GM13977 (cell line): Measurements from ENCODE around the gene CHTF8.

ENCODE experiments used
- DNase-seq: peaks from one replicate; pipeline ENCODE4 v3.0.0; 2012; ENCODE audit warnings: low spot score
- CTCF ChIP-seq: IDR thresholded peaks from 2 replicates; pipeline ENCODE4 v1.5.1; 2012; ENCODE audit warnings: mild to moderate bottlenecking, control low read depth; ENCODE audit not compliant: insufficient read depth; ENCODE audit errors: extremely low read depth, missing control alignments
- in situ Hi-C: fragments of 300-500 bp; cut with MboI; formaldehyde crosslinking; loops from one replicate; pipeline ENCODE4 v1.12.0; 2022; ENCODE audit warnings: low sequenced_read_pairs, low pct_unique_long_range_greater_than_20kb, mixed read lengths, inconsistent platforms; ENCODE audit not compliant: unreplicated experiment

The CHTF8 gene

DNA sequence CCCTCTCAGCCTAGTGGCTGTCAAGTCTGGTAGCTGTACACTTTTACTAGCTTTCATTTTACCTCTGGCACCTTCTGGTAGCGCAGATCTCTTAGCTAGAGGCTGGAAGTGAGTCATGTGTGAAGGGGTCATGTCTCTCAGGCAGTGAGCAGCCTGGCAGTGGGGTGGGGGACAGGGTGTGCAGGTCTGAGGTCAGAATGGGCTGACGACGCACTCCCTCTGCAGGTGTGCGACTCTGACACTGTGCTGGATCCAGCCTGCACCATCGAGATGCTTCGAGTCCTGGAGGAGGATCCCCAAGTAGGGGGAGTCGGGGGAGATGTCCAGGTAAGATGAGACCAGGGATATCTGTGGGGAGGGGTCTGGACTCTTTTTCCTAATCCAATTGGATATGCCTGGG is 19.2 kb downstream of the CHTF8 start:
- no peak for TF ChIP-seq CTCF
- DNase-seq, result no peak
- in situ Hi-C loops, result loop anchor here (25.0 kb wide), 1 partner anchor 401 kb away; no protein-coding TSS in a partner anchor

- peak; percentile 78 for DNase-seq
- TF ChIP-seq CTCF, result peak; percentile 85
These were observed 19.9 kb downstream of the CHTF8 start for GRCh38 chr16:69112285-69113129.

GRCh38 chr16:69111876-69112230 is 20.5 kb downstream of the CHTF8 start:
- in situ Hi-C loops, result loop anchor here (25.0 kb wide), 1 partner anchor 400 kb away; no protein-coding TSS in a partner anchor
- DNase-seq, result no peak
- TF ChIP-seq CTCF, result no peak

More at GRCh38 chr16:69112285-69113129, 19.9 kb downstream of the CHTF8 start:
- in situ Hi-C loops, result loop anchor here (25.0 kb wide), 1 partner anchor 400 kb away; no protein-coding TSS in a partner anchor

DNA sequence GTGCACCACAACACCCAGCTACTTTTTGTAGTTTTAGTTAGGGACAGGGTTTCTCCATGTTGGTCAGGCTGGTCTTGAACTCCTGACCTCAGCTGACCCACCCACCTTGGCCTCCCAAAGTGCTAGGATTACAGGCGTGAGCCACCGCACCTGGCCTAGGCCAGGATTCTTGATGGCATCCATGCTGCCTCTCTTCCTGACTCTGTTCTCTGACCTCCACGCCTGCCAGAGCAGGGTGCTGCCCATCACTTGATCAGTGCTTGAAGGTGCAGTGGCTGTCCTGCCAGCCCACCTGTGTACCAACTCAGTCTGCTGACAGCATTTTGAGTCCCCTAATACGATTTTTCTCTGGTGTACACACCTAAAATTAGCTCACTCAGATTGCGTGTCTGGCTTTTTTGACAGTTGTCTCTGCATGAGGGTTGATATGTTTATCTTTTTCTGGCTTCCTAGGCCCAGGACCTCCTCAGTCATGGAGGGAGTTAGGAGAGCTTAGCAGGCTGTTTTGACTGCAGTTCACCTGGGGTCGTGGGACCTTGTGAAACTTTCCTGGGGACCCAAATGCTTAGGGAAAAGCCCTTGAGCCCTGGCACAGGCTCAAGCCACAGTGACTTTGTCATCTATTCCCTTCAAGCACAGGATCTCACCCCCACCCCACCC is 21.0 kb downstream of the CHTF8 start:
- no peak for TF ChIP-seq CTCF
- DNase-seq, result no peak
- in situ Hi-C loops, result loop anchor here (25.0 kb wide), 1 partner anchor 399 kb away; no protein-coding TSS in a partner anchor

- in situ Hi-C loops, result loop anchor here (25.0 kb wide), 1 partner anchor 398 kb away; no protein-coding TSS in a partner anchor
- no peak for DNase-seq
- no peak for TF ChIP-seq CTCF
These were observed 22.0 kb downstream of the CHTF8 start for GRCh38 chr16:69110406-69110805.

GRCh38 chr16:69109486-69110270 is 22.7 kb downstream of the CHTF8 start:
- DNase-seq, result no peak
- in situ Hi-C loops, result loop anchor here (25.0 kb wide), 1 partner anchor 397 kb away; no protein-coding TSS in a partner anchor
- TF ChIP-seq CTCF, result no peak
